ENCODE measurements around the gene UGGT1.

Gene UGGT1

GRCh38 chr2:128178650-128179460, 87.9 kb downstream of the UGGT1 start:
- POLR2A ChIA-PET (ENCODE audit: low non-redundant PET) = no interaction called here
- peak; percentile 69 for TF ChIP-seq CTCF (conservative IDR thresholded peaks at IDR 0.05; ENCODE audit: low read depth)
- CTCF ChIA-PET = interaction anchor here (0.6 to 1.3 kb wide), 3 partner anchors 56 to 178 kb away, joined by 3 read pairs; no protein-coding TSS in a partner anchor
- peak; percentile 45 for DNase-seq (ENCODE audit: low spot score)
- no peak overlapping the region for H3K27ac ChIP-seq

DNA sequence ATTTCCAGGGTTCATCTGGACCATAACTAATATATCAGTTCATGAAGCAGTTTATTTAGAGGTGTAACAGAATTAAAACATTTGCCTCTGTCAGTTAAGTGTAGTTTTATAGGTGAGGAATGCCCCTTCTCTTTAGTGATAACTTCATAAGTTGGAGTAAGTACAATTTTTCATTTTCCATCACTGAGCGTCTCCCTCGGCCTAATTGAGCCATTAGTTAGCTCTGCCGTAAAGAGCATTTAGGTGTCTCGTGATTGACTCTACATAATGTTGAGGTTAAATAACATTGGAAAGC, 88.4 kb downstream of the UGGT1 start:
- peak; percentile 28; the same call in 1 of the 2 replicates for TF ChIP-seq CTCF (conservative IDR thresholded peaks at IDR 0.05; ENCODE audit: low read depth)
- CTCF ChIA-PET = interaction anchor here (0.6 to 1.3 kb wide), 5 partner anchors 55 to 1135 kb away, joined by 3 read pairs; no protein-coding TSS in a partner anchor
- POLR2A ChIA-PET (ENCODE audit: low non-redundant PET) = no interaction called here
- no peak overlapping the region for H3K27ac ChIP-seq
- DNase-seq (ENCODE audit: low spot score) = no peak

GRCh38 chr2:128180031-128180430, 89.0 kb downstream of the UGGT1 start:
- no peak for DNase-seq (ENCODE audit: low spot score)
- no peak overlapping the region for H3K27ac ChIP-seq
- ChIA-PET POLR2A (ENCODE audit: low non-redundant PET) (no interaction called here), CTCF (interaction anchor here (0.6 to 1.3 kb wide), 4 partner anchors 54 to 1135 kb away, joined by 3 read pairs; no protein-coding TSS in a partner anchor)
- TF ChIP-seq CTCF (conservative IDR thresholded peaks at IDR 0.05; ENCODE audit: low read depth) = no peak

DNA sequence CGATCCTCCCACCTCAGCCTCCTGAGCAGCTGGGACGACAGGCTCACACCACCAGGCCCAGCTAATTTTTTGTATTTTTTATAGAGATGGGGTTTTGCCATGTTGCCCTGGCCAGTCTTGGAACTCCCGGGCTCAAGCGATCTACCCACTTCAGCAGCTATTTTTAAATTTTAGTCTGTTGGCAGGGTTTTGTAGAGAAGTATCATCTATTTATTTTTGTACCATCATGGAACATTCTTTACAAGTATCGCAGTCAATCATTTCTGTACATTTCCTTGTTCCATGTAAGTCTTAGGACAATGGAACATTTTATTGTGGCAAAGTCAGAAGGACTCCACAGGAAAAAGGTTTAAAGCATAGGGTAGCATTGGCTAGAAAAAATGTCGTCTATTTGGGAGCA, 94.6 kb downstream of the UGGT1 start:
- CTCF ChIA-PET = interaction anchor here (0.7 kb wide), 1 partner anchor 1676 kb away, joined by 3 read pairs; no protein-coding TSS in a partner anchor
- no peak for TF ChIP-seq CTCF (conservative IDR thresholded peaks at IDR 0.05; ENCODE audit: low read depth)
- POLR2A ChIA-PET (ENCODE audit: low non-redundant PET) = no interaction called here
- H3K27ac ChIP-seq = no peak overlapping the region
- no peak for DNase-seq (ENCODE audit: low spot score)

GRCh38 chr2:128187032-128187654, 96.1 kb downstream of the UGGT1 start:
- POLR2A ChIA-PET (ENCODE audit: low non-redundant PET) = no interaction called here
- CTCF ChIA-PET = no interaction called here
- no peak for DNase-seq (ENCODE audit: low spot score)
- H3K27ac ChIP-seq = no peak overlapping the region
- TF ChIP-seq CTCF (conservative IDR thresholded peaks at IDR 0.05; ENCODE audit: low read depth) = no peak

DNA sequence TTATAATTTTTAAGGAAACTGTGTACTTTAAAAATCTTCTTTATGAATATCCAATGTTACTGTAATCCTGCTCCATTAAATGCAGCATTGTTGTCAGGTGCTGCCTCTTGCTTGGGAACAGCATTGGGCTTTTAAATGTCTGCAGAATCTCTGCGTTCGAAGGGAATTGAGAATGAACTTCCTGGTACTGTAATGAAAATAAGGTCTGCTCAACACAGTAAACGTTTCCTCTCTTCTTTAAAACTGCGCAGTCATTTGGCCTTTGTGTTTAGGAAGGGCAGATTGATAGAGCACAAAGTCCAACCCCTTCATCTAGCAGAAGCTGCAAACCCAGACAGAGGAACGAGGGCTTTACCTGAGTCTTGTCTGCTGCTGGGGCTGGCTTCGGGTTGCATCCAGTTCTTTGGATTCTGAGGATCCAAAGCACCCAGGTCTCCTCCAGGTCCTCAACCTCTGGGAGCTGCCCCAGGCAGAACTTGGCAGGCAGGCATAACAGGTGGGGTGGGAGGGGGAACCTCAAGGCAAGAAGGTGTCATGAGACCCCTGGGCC, 104.5 kb downstream of the UGGT1 start:
- H3K27ac ChIP-seq = no peak overlapping the region
- DNase-seq (ENCODE audit: low spot score) = no peak
- TF ChIP-seq CTCF (conservative IDR thresholded peaks at IDR 0.05; ENCODE audit: low read depth) = no peak
- CTCF ChIA-PET = interaction anchor here (0.9 kb wide), 1 partner anchor 132 kb away, joined by 3 read pairs; no protein-coding TSS in a partner anchor
- POLR2A ChIA-PET (ENCODE audit: low non-redundant PET) = no interaction called here
